ENCODE results near the gene GLRX3. TPM values are rescaled to one million over a fixed set of nuclear protein-coding genes. Genes with fewer than 3 reads are reported as not detected.

GLRX3 gene
- total RNA-seq, 1 experiment from 2014 or later: 191 TPM

GRCh38 chr10:130207205-130207604 lies 71.0 kb downstream of the GLRX3 start:
- H3K4me1 Mint-ChIP-seq (ENCODE audit: low read depth, unreplicated experiment): no peaks in the 10 kb centered on the region
- no peaks in the 10 kb centered on the region for H3K9me3 ChIP-seq
- H3K4me1 ChIP-seq: no peaks in the 10 kb centered on the region
- H3K9me3 Mint-ChIP-seq (ENCODE audit: unreplicated experiment): no peaks in the 10 kb centered on the region
- ChIA-PET POLR2A (no interaction called here), CTCF (no interaction called here)
- no peak for DNase-seq
- H3K27me3 ChIP-seq (replicated peaks; ENCODE audit: control insufficient read depth, insufficient read depth, low read length): no peaks in the 10 kb centered on the region
- no TSS peak for BruUV-seq (replicated peaks)
- H3K36me3 Mint-ChIP-seq (ENCODE audit: insufficient read depth, unreplicated experiment): peaks cover 5% of the 10 kb centered on the region
- H3K4me3 ChIP-seq (ENCODE audit: low read depth, low read length): no peak overlapping the region
- intact Hi-C loops (cut with micrococcal nuclease; ENCODE audit: unreplicated experiment): no loop called here
- no peak for TF ChIP-seq CTCF (IDR thresholded peaks at IDR 0.05; ENCODE audit: insufficient read depth in 1 of 2, low read depth in 1 of 2, low read length in 1 of 2, severe bottlenecking in 1 of 2, unreplicated experiment in 1 of 2)
- no peaks in the 10 kb centered on the region for H3K36me3 ChIP-seq (ENCODE audit: control insufficient read depth, insufficient read depth, low read length)
- peaks cover 3% of the 10 kb centered on the region for H3K27me3 Mint-ChIP-seq (ENCODE audit: insufficient read depth, unreplicated experiment)
- H3K4me3 Mint-ChIP-seq (ENCODE audit: unreplicated experiment): no peak overlapping the region
- H3K27ac Mint-ChIP-seq (ENCODE audit: unreplicated experiment): no peak overlapping the region

- Mint-ChIP-seq H3K27ac (ENCODE audit: unreplicated experiment) (no peak overlapping the region), H3K27me3 (ENCODE audit: insufficient read depth, unreplicated experiment) (peaks cover 3% of the 10 kb centered on the region), H3K9me3 (ENCODE audit: unreplicated experiment) (no peaks in the 10 kb centered on the region), H3K36me3 (ENCODE audit: insufficient read depth, unreplicated experiment) (peaks cover 5% of the 10 kb centered on the region), H3K4me1 (ENCODE audit: low read depth, unreplicated experiment) (no peaks in the 10 kb centered on the region), H3K4me3 (ENCODE audit: unreplicated experiment) (no peak overlapping the region)
- no TSS peak for BruUV-seq (replicated peaks)
- intact Hi-C loops (cut with micrococcal nuclease; ENCODE audit: unreplicated experiment): no loop called here
- no peaks in the 10 kb centered on the region for H3K27me3 ChIP-seq (replicated peaks; ENCODE audit: control insufficient read depth, insufficient read depth, low read length)
- no peaks in the 10 kb centered on the region for H3K4me1 ChIP-seq
- TF ChIP-seq CTCF (IDR thresholded peaks at IDR 0.05; ENCODE audit: insufficient read depth in 1 of 2, low read depth in 1 of 2, low read length in 1 of 2, severe bottlenecking in 1 of 2, unreplicated experiment in 1 of 2): no peak
- no peaks in the 10 kb centered on the region; the same call in 1 of the 2 replicates for H3K9me3 ChIP-seq
- no peaks in the 10 kb centered on the region for H3K36me3 ChIP-seq (ENCODE audit: control insufficient read depth, insufficient read depth, low read length)
- H3K4me3 ChIP-seq (ENCODE audit: low read depth, low read length): no peak overlapping the region
- POLR2A ChIA-PET: no interaction called here
- DNase-seq: no peak
- CTCF ChIA-PET: no interaction called here
These were observed 72.6 kb downstream of the GLRX3 start for GRCh38 chr10:130208807-130209206.

GRCh38 chr10:130212746-130213145 lies 76.6 kb downstream of the GLRX3 start:
- H3K9me3 Mint-ChIP-seq (ENCODE audit: unreplicated experiment): peaks cover 9% of the 10 kb centered on the region
- intact Hi-C loops (cut with micrococcal nuclease; ENCODE audit: unreplicated experiment): no loop called here
- CTCF ChIA-PET: no interaction called here

More at GRCh38 chr10:130212746-130213145, 76.6 kb downstream of the GLRX3 start:
- Mint-ChIP-seq H3K27ac (ENCODE audit: unreplicated experiment) (no peak overlapping the region), H3K4me3 (ENCODE audit: unreplicated experiment) (no peak overlapping the region), H3K36me3 (ENCODE audit: insufficient read depth, unreplicated experiment) (no peaks in the 10 kb centered on the region), H3K4me1 (ENCODE audit: low read depth, unreplicated experiment) (no peaks in the 10 kb centered on the region), H3K27me3 (ENCODE audit: insufficient read depth, unreplicated experiment) (no peaks in the 10 kb centered on the region)
- POLR2A ChIA-PET: no interaction called here
- DNase-seq: no peak
- H3K4me1 ChIP-seq: no peaks in the 10 kb centered on the region
- H3K9me3 ChIP-seq: no peaks in the 10 kb centered on the region; the same call in none of the 2 replicates
- H3K4me3 ChIP-seq (ENCODE audit: low read depth, low read length): no peak overlapping the region
- TF ChIP-seq CTCF (IDR thresholded peaks at IDR 0.05; ENCODE audit: insufficient read depth in 1 of 2, low read depth in 1 of 2, low read length in 1 of 2, severe bottlenecking in 1 of 2, unreplicated experiment in 1 of 2): no peak
- no peaks in the 10 kb centered on the region for H3K36me3 ChIP-seq (ENCODE audit: control insufficient read depth, insufficient read depth, low read length)
- no TSS peak for BruUV-seq (replicated peaks)
- no peaks in the 10 kb centered on the region for H3K27me3 ChIP-seq (replicated peaks; ENCODE audit: control insufficient read depth, insufficient read depth, low read length)
